ENCODE measurements around the gene FLRT2. TPM values are rescaled to one million over a fixed set of nuclear protein-coding genes. Genes with fewer than 3 reads are reported as not detected.

The FLRT2 gene
- total and polyA plus RNA-seq, 2 of the 4 experiments (the other 2 are of a cell fraction): 10.2 to 13.1 TPM

GRCh38 chr14:85531587-85532373 lies 1.8 kb downstream of the FLRT2 start (continued):
- peak; percentile 75 for TF ChIP-seq RAD21 (IDR thresholded peaks at IDR 0.05; ENCODE audit: low read length)
- TF ChIP-seq MXI1 (IDR thresholded peaks at IDR 0.05; ENCODE audit: borderline replicate concordance, low read depth, low read length): 0 out of 2 replicates have a peak, but pooled peaks have one; percentile 10
- no peak for TF ChIP-seq RCOR1 (IDR thresholded peaks at IDR 0.05; ENCODE audit: insufficient replicate concordance, low read length)
